Epithelial cell of esophagus (primary cell): Measurements from ENCODE around the gene SUGP2.

Experiments used
- DNase-seq: peaks from one replicate; pipeline ENCODE4 v3.0.0; 2010; ENCODE audit warnings: low read depth
- H3K4me3 ChIP-seq: 2 replicates; pipeline ENCODE4 v1.5.1; 2011; ENCODE audit warnings: mild to moderate bottlenecking, low read length, control low read depth
- CTCF ChIP-seq: IDR thresholded peaks from 2 replicates; pipeline ENCODE4 v1.5.1; 2011; ENCODE audit warnings: low read depth, mild to moderate bottlenecking, low read length, control low read depth, inconsistent platforms; ENCODE audit not compliant: insufficient read depth; ENCODE audit errors: missing control alignments

The SUGP2 gene

GRCh38 chr19:19033426-19034203 is at the start of gene SUGP2, which contains the start of gene ARMC6:
Gene SUGP2, minus strand, starts transcription at chr19:19033517. Its CDS starts 2,446 bp downstream, at chr19:19031071.
Gene ARMC6, plus strand, starts transcription at chr19:19033603. Its CDS starts 607 bp downstream, at chr19:19034210.
- TF ChIP-seq CTCF, result peak; percentile 9
- peak; percentile 87 for DNase-seq
- peak within 1 kb of the TSS; percentile 91 for H3K4me3 ChIP-seq

GRCh38 chr19:19081642-19082151 is 48.4 kb upstream of the SUGP2 start:
- TF ChIP-seq CTCF, result no peak
- DNase-seq, result no peak

GRCh38 chr19:19079571-19079970 is 46.3 kb upstream of the SUGP2 start:
- TF ChIP-seq CTCF, result no peak
- H3K4me3 ChIP-seq, result no peak overlapping the region
- no peak for DNase-seq

More at GRCh38 chr19:19081642-19082151, 48.4 kb upstream of the SUGP2 start:
- H3K4me3 ChIP-seq, result no peak overlapping the region

GRCh38 chr19:19078801-19079200 is 45.5 kb upstream of the SUGP2 start:
- DNase-seq, result no peak
- TF ChIP-seq CTCF, result no peak
- no peak overlapping the region for H3K4me3 ChIP-seq

- H3K4me3 ChIP-seq, result no peak overlapping the region
- DNase-seq, result no peak
- TF ChIP-seq CTCF, result no peak
Observed at GRCh38 chr19:19077103-19077502, 43.8 kb upstream of the SUGP2 start.

GRCh38 chr19:19076476-19076875 is 43.2 kb upstream of the SUGP2 start:
- TF ChIP-seq CTCF, result no peak
- no peak overlapping the region for H3K4me3 ChIP-seq
- DNase-seq, result no peak
